ENCODE results near the gene IPMK.
"Not testable (repeated sequence)": the region's sequence is repeated elsewhere in the genome, so short reads cannot be mapped to it uniquely, and the experiment has no call there.

The IPMK gene

GRCh38 chr10:58241346-58241745 is 26.3 kb downstream of the IPMK start:
- TF ChIP-seq, protein P1, sequence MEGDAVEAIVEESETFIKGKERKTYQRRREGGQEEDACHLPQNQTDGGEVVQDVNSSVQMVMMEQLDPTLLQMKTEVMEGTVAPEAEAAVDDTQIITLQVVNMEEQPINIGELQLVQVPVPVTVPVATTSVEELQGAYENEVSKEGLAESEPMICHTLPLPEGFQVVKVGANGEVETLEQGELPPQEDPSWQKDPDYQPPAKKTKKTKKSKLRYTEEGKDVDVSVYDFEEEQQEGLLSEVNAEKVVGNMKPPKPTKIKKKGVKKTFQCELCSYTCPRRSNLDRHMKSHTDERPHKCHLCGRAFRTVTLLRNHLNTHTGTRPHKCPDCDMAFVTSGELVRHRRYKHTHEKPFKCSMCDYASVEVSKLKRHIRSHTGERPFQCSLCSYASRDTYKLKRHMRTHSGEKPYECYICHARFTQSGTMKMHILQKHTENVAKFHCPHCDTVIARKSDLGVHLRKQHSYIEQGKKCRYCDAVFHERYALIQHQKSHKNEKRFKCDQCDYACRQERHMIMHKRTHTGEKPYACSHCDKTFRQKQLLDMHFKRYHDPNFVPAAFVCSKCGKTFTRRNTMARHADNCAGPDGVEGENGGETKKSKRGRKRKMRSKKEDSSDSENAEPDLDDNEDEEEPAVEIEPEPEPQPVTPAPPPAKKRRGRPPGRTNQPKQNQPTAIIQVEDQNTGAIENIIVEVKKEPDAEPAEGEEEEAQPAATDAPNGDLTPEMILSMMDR (IDR thresholded peaks at IDR 0.05; ENCODE audit: low read depth, low read length, missing control alignments) = no peak
- no peak overlapping the region for H3K4me3 ChIP-seq (ENCODE audit: low read depth, low read length)
- no peak for DNase-seq (ENCODE audit: low read depth)

DNA sequence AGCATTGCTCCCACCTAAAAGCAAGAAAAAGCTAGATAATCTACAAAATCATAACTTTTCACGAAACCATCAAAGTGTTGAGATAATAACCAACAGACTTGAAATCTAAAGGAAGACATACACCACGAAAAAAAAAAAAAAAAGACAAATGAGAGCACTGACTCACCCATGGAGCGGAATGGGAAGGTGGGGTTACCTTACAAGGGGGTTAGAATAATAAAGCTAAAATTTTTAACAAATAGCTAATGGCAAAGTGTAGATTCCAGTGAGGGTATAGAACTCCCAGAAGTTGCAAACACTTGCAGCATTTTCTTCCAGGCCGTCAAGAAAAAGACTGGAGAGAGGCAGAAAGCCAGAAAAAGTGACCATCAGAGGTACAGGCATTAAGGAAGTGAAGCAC is 27.2 kb downstream of the IPMK start:
- TF ChIP-seq, protein P1 (IDR thresholded peaks at IDR 0.05; ENCODE audit: low read depth, low read length, missing control alignments) = no peak
- no peak overlapping the region for H3K4me3 ChIP-seq (ENCODE audit: low read depth, low read length)
- DNase-seq (ENCODE audit: low read depth) = no peak

DNA sequence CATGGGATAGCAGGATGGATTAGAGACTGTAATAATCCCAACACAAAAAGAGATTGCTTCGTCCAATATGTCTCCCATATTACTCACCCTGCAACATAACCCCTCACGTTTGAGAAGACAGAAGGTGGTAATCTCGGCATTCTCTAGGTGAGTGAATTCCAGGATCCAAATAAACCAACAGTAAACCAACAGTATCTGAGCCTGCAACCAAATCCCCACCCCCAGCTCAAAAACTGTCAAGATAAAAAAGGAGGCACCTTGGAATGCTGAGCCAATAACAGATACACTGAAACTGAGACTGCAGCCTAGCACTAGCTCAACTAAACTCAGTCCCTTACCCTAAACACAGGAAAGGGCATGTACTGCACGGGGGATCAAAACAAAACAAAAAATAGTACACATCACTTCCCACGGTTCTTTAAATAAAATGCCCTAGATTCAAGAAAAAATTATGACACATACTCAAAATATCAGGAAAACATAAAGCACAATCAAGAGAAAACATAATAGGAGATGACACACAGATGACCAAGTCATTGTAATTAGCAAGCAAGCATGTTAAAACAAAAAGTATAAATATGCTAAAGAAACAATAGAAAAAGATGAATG is 28.0 kb downstream of the IPMK start:
- DNase-seq (ENCODE audit: low read depth) = no peak
- no peak overlapping the region for H3K4me3 ChIP-seq (ENCODE audit: low read depth, low read length)
- TF ChIP-seq, protein P1 (IDR thresholded peaks at IDR 0.05; ENCODE audit: low read depth, low read length, missing control alignments) = no peak

GRCh38 chr10:58237014-58237834 is 30.5 kb downstream of the IPMK start:
- TF ChIP-seq, protein P1 (IDR thresholded peaks at IDR 0.05; ENCODE audit: low read depth, low read length, missing control alignments) = no peak
- no peak overlapping the region for H3K4me3 ChIP-seq (ENCODE audit: low read depth, low read length)
- no peak for DNase-seq (ENCODE audit: low read depth)

- not testable (repeated sequence) for DNase-seq (ENCODE audit: low read depth); H3K4me3 ChIP-seq (ENCODE audit: low read depth, low read length)
Observed at GRCh38 chr10:58229856-58230255, 37.8 kb downstream of the IPMK start.

GRCh38 chr10:58225654-58226053 is 42.0 kb downstream of the IPMK start:
- TF ChIP-seq, protein P1 (IDR thresholded peaks at IDR 0.05; ENCODE audit: low read depth, low read length, missing control alignments) = no peak
- no peak overlapping the region for H3K4me3 ChIP-seq (ENCODE audit: low read depth, low read length)
- no peak for DNase-seq (ENCODE audit: low read depth)

- H3K4me3 ChIP-seq (ENCODE audit: low read depth, low read length) = no peak overlapping the region
- no peak for DNase-seq (ENCODE audit: low read depth)
- TF ChIP-seq, protein P1 (IDR thresholded peaks at IDR 0.05; ENCODE audit: low read depth, low read length, missing control alignments) = no peak
Observed at GRCh38 chr10:58220769-58221451, 46.8 kb downstream of the IPMK start.

All from GM12864 (cell line).